HG03196 (cell line): ENCODE measurements around the gene FBXO8.

Source experiments
- ATAC-seq: cut with Tn5 transposase; IDR thresholded peaks from one replicate; pipeline ENCODE4 v1.9.1; 2021; ENCODE audit not compliant: unreplicated experiment

Gene FBXO8

DNA sequence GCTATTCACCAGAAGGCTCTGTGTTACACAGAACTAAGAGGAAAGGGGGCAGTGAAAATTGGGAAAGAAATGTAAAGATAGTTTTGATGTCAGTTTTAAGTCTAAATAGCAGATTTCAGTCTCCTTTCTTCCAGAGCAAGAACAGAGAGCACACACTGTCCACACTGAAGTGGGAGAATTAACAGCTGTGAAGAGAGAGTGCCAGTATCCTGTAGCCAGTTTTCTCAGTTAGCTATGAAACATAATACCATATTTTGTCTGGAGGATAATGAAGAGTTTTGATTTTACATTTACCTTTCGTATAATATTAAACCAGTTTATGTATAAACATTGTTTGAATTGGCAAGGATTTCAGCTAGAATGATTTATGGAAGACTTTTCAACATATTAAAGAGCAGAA, 35.1 kb downstream of the FBXO8 start:
- no peak for ATAC-seq

DNA sequence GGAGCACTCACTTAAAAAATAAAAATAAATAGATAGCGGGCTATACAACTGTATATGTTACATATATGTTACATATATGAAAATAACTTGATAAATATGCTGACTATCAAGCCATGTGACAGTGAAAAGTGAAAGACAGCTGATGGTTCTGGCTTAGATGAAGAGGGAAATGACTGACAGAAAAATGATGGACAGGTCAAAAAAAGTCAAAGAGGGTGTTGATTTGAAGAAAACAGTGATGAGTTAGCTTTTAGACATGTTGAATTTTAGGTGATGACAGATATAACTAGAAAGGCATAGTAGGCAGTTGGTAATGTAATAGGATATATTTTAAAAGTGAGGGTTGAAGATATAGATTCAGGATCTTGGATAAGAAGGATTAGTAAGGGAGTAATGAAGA, 37.8 kb downstream of the FBXO8 start:
- no peak for ATAC-seq

DNA sequence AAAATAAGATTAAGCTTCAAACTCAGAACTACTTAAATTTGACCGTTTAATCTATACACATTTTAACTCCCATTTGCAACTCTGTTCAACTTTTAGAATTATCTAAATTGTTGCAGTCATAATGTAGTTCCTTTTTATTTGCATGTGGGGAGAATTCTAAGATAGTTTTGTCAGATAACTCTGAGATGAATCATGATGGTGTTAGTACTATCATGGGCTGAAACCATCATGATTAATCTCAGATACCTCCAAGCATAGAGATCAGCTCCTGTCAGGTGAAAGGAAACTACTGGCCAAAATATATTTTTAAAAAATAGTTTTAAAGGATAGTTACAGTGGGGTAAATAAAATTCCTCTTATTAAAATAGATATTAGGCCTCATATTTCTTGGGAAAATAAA, 39.0 kb downstream of the FBXO8 start:
- peak; percentile 62 for ATAC-seq

DNA sequence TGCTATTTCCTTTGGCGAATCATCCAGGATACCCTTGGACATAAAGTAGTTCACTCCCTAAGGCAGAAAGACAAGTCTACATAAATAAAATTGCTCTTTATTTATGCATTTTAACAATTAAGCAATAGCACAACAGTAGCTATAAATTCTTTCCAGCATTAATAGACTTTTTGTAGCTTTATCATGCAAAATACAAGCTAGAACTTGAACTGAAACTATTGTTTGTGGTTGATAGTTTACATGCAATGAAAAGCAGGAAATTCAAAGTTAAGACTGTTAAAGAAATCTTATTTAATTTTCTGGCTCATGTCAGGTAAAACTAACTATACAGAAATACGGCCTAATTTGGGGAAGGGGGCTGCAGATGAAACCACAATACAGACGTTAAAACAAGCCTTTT, 42.3 kb downstream of the FBXO8 start:
- no peak for ATAC-seq

GRCh38 chr4:174236359-174236758, 47.1 kb downstream of the FBXO8 start:
- no peak for ATAC-seq

- ATAC-seq = no peak
Measured at GRCh38 chr4:174230680-174231079, 52.8 kb downstream of the FBXO8 start.

DNA sequence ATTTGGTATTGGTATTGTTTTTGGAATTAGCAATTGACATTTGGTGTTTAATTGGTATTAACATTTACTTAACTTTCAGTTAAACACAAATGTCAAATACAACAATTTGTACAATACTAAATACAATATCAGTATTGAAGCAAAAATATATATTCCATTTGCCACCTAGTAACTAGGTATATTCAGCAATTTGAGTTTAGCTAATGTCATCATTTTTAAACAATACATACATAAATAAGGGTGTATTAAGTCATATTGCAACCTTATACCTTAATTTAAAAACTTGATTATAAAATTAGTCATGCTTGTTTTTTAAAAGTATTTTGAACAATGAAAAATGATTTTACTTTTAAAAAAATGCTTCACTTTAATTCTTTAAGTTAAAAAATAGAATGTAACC, 53.3 kb downstream of the FBXO8 start:
- no peak for ATAC-seq

DNA sequence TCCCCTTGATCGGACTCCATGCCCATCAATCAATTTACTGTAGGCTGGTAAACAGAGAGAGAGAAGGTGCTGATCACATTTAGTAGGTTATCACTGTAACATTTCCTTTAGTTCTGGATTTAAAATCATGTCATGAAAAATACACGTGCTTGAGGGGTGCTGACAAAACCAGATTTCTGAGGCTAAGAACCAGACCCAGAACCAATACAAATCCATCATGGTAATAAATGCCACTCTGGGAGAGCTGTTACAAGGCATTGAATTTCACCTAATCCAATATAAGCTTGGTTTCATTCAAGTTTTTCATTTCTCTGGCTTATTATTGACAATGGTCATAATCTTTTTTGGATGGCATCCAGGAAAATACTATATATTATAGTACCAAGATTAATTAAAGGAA, 54.5 kb downstream of the FBXO8 start:
- ATAC-seq = no peak

DNA sequence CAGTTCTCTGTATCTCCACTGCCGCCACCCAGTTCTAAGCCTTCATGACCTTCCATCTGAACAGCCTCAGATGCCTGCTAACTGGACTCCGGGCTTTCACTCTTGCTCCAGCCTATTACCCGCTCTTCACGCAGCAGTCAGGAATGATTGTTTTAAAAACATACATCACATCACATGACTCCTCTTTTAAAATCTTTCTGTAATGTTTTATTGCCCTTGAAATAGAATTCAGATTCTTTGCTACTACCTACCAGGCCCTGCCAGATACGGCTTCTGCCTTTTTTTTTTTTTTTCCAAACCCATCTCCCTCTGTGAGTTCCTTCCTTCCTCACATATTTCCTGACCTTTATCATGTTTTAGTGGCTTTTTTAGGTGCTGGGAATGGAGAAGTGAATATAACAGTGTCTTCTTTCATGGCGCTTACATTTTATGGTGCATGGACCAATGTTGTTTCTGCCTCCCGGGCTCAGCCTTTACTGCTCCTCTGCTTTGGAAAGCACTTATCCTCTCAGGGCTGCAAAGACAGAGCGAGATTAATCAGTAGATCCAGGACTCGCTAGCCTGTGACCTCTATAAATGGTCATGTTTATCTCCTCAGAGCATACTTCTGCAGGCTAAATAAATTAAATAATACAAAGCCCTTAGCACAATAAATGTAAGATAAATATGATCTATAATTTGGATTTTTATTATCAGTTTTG, 58.0 kb downstream of the FBXO8 start:
- ATAC-seq = no peak

DNA sequence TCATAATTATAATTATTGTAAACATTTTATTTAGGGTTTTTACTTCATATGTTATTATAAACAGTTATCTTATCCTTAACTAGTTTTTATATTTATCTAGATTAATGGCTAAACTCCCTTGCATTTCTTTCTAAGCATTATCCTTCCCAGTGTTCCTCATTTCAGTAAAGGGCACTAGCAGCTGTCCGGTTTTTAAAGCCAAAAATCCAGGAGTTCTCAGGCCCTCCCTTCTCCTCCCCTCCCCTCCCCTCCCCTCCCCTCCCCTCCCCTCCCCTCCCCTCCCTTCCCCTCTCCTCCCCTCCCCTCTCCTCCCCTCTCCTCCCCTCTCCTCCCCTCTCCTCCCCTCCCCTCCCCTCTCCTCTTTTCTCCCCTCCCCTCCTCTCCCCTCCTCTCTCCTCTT, 58.9 kb downstream of the FBXO8 start:
- no peak for ATAC-seq

DNA sequence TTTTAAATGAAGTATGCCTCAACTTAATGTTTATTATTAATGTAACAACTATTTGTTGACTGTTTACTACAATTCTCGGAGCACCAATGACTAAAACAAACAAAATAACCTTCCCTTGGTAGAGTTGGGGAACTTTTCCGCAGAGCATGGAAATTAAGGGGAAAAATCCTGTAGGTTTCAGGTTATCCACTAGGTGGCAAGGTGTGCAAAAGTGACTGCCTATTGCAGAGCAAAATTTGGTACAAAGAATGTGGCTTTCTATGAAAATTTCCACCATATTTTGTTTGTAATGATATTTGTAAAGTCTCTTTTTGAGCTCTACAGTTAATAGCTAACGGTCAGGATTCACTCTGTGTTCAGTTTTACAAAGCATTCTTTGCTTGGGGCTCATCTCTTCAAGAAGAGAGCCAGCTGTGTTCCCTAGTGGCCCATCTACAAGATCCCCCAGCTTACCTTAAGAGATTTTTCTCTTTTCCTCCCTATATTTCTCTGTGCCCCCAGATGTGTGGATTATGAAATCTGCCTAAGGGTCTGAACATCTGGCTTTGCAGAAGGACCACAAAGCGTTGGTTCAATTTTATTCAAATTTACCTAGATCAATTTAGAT, 61.1 kb downstream of the FBXO8 start:
- peak; percentile 68 for ATAC-seq

GRCh38 chr4:174218127-174218790, 65.2 kb downstream of the FBXO8 start:
- ATAC-seq = no peak

DNA sequence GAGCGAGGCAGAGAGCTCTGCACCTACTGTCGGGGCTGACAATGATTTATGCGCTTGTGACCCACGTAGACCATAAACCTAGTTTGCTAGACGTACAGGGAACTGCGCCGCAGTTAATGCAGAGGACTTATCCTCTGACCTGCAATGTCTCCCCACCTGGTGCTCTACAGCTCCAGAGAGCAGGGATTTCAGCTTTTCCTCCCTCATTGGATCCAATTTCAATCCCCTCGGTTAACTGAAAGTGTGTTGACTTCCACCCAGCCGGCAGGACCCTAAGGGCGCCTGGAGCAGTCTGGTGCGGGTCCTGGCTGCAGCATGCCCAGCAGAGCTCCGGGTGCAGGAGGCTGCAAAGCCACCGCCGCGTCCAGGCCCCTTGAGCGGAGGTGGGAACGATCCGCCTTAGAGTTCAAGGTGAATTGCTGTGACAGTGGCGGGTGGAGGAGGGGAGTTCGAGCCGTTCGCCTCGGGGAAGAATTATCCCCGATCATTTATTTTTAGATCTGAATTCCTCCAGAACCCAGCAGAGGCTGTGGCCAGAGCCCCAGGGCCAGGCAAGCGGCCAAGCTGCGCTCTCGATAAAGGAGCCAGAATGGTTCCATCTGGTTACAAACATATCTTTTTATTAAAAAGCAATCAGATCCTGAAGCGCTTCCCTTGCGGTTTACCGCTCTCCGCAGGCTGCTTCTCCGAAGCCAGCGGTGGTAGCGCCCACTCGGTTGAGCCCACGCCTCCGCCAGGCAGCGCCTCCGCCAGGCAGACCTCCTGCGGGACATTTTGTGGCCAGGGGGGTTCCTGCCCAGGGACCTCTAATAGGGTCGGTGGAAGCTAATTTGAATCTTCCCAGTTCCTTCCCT, 66.0 kb downstream of the FBXO8 start:
- ATAC-seq = no peak

GRCh38 chr4:174216799-174217272, 66.6 kb downstream of the FBXO8 start:
- ATAC-seq = no peak

- ATAC-seq = no peak
Measured at GRCh38 chr4:174215961-174216680, 67.3 kb downstream of the FBXO8 start.

DNA sequence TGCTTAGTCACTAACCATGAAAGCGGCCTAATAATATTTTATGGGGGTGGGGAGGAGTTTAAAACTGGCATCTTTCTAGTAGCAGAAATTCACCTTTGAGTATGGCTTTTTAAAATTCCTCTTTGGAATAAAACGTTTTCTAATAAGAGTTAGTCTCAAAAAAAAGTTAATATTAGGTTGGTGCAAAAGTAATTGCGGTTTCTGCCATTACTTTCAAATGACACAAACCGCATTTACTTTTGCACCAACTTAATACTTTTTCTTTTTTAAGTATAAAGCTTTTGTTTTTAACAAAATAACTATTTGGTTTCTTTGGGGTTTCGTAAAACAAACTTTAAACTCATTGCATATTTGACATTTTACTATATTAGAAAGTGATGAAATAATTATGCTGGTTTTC, 68.4 kb downstream of the FBXO8 start:
- no peak for ATAC-seq

DNA sequence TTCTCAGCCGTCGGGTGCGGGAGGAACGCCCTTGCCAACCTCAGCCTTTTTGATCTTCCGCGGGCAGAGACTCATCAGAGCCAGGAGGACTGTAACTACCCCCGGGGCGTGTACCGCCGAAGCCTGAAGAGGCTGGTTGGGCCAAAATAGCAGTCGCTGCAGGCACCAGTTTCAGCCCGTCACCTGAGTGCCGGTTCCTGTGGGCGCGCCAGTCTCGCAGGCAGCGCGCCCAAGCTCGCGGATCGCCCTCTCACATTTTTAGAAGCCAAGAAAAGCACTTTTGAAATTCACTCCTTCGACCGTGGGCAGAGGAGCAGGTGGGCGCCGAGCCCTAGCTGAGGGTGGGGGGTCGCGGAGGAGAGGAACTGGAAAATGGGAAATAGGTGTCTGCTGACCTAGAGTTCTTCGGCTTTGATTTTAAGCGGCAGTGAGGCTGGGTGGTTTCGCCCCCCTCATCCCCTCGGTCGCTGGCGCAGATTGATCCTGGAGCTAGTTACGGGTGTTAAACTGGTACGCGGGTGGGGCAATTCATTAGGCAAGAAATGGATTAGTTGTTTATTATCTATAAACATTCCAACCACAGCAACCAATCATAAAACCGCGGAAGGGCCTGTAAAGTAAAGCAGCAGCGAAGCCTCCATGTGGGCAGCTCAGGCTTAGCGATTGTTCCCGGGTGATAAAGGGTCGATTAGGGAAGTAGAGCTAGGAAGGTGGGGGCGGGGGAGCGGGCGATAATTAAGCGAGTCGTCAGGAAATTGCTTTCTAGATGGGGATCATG, 69.2 kb downstream of the FBXO8 start:
- peak; percentile 52 for ATAC-seq

GRCh38 chr4:174213731-174214100, 69.8 kb downstream of the FBXO8 start:
- no peak for ATAC-seq

DNA sequence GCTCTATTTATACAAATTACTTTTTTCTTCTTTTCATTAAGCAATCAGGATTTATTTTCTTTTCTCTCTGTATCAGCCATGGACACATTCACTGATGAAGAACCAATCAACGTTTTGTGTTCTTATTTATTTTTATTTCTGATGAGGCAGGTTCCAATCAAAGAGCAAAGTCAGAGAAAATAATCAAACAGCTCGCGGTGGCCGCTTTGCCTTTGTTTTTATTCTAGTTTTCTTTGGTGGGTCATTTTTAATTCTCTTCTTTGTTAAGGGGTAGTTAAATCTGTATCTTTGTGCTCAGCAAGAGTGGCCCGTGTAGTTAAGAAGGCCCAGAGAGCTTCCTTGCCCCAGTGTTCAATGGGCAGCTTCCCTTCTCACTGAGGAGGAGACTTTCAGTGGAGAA, 71.4 kb downstream of the FBXO8 start:
- no peak for ATAC-seq

GRCh38 chr4:174211622-174212044, 71.8 kb downstream of the FBXO8 start:
- no peak for ATAC-seq
